ENCODE data around the gene DDX60.
"Not testable (repeated sequence)": the region's sequence is repeated elsewhere in the genome, so short reads cannot be mapped to it uniquely, and the experiment has no call there.

Gene DDX60

GRCh38 chr4:168304744-168305459, 13.7 kb downstream of the DDX60 start:
- DNase-seq (ENCODE audit: extremely low read depth in 1 of 2, low read depth in 1 of 2), result no peak

- not testable (repeated sequence) for DNase-seq (ENCODE audit: extremely low read depth in 1 of 2, low read depth in 1 of 2)
Observed at GRCh38 chr4:168303430-168303829, 15.1 kb downstream of the DDX60 start.

GRCh38 chr4:168293386-168293975, 25.1 kb downstream of the DDX60 start:
- no peak for DNase-seq (ENCODE audit: extremely low read depth in 1 of 2, low read depth in 1 of 2)

- no peak for DNase-seq (ENCODE audit: extremely low read depth in 1 of 2, low read depth in 1 of 2)
Observed at GRCh38 chr4:168291242-168291641, 27.3 kb downstream of the DDX60 start.

- not testable (repeated sequence) for DNase-seq (ENCODE audit: extremely low read depth in 1 of 2, low read depth in 1 of 2)
Observed at GRCh38 chr4:168285850-168286249, 32.7 kb downstream of the DDX60 start.

- no peak for DNase-seq (ENCODE audit: extremely low read depth in 1 of 2, low read depth in 1 of 2)
Observed at GRCh38 chr4:168279556-168279955, 39.0 kb downstream of the DDX60 start.

GRCh38 chr4:168275836-168276235, 42.7 kb downstream of the DDX60 start:
- DNase-seq (ENCODE audit: extremely low read depth in 1 of 2, low read depth in 1 of 2), result no peak

GRCh38 chr4:168274871-168275270, 43.7 kb downstream of the DDX60 start:
- DNase-seq (ENCODE audit: extremely low read depth in 1 of 2, low read depth in 1 of 2), result no peak

GRCh38 chr4:168273838-168274237, 44.7 kb downstream of the DDX60 start:
- DNase-seq (ENCODE audit: extremely low read depth in 1 of 2, low read depth in 1 of 2), result no peak

GRCh38 chr4:168272488-168272887, 46.1 kb downstream of the DDX60 start:
- no peak for DNase-seq (ENCODE audit: extremely low read depth in 1 of 2, low read depth in 1 of 2)

- no peak for DNase-seq (ENCODE audit: extremely low read depth in 1 of 2, low read depth in 1 of 2)
Observed at GRCh38 chr4:168269896-168270295, 48.7 kb downstream of the DDX60 start.

- no peak for DNase-seq (ENCODE audit: extremely low read depth in 1 of 2, low read depth in 1 of 2)
Observed at GRCh38 chr4:168265327-168265726, 53.2 kb downstream of the DDX60 start.

GRCh38 chr4:168264903-168265302, 53.6 kb downstream of the DDX60 start:
- DNase-seq (ENCODE audit: extremely low read depth in 1 of 2, low read depth in 1 of 2), result no peak

- no peak for DNase-seq (ENCODE audit: extremely low read depth in 1 of 2, low read depth in 1 of 2)
Observed at GRCh38 chr4:168263039-168263438, 55.5 kb downstream of the DDX60 start.

GRCh38 chr4:168259096-168259495, 59.5 kb downstream of the DDX60 start:
- no peak for DNase-seq (ENCODE audit: extremely low read depth in 1 of 2, low read depth in 1 of 2)

- DNase-seq (ENCODE audit: extremely low read depth in 1 of 2, low read depth in 1 of 2), result no peak
Observed at GRCh38 chr4:168257768-168258167, 60.8 kb downstream of the DDX60 start.

GRCh38 chr4:168248176-168248710, 70.3 kb downstream of the DDX60 start:
- no peak for DNase-seq (ENCODE audit: extremely low read depth in 1 of 2, low read depth in 1 of 2)

- DNase-seq (ENCODE audit: extremely low read depth in 1 of 2, low read depth in 1 of 2), result no peak
Observed at GRCh38 chr4:168247603-168248002, 70.9 kb downstream of the DDX60 start.

- DNase-seq (ENCODE audit: extremely low read depth in 1 of 2, low read depth in 1 of 2), result no peak
Observed at GRCh38 chr4:168241953-168242352, 76.6 kb downstream of the DDX60 start.

- DNase-seq (ENCODE audit: extremely low read depth in 1 of 2, low read depth in 1 of 2), result no peak
Observed at GRCh38 chr4:168240821-168241220, 77.7 kb downstream of the DDX60 start.

- no peak for DNase-seq (ENCODE audit: extremely low read depth in 1 of 2, low read depth in 1 of 2)
Observed at GRCh38 chr4:168221301-168221700, 97.3 kb downstream of the DDX60 start.

GRCh38 chr4:168220893-168221292, 97.7 kb downstream of the DDX60 start:
- DNase-seq (ENCODE audit: extremely low read depth in 1 of 2, low read depth in 1 of 2), result no peak
